ENCODE measurements around the gene NDUFC1. TPM values are rescaled to one million over a fixed set of nuclear protein-coding genes. Genes with fewer than 3 reads are reported as not detected.
"Not testable (repeated sequence)": the region's sequence is repeated elsewhere in the genome, so short reads cannot be mapped to it uniquely, and the experiment has no call there.

Gene NDUFC1
- total and polyA plus RNA-seq, 2 of the 4 experiments (the other 2 are of a cell fraction) = 25.1 to 65.1 TPM

DNA sequence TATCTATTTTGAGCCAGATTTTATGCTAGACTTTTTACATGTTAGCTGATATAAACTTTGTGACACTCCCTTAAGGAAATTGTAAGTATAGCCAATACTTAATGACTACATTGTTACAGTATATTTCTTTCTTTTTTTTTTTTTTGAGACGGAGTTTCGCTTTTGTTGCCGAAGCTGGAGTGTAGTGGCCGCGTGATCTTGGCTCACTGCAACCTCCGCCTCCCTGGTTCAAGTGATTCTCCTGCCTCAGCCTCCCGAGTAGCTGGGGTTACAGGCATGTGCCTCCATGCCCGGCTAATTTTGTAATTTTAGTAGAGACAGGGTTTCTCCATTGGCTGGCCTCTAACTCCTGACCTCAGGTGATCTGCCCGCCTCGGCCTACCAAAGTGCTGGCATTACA lies 11.1 kb upstream of the NDUFC1 start:
- H3K4me2 ChIP-seq (ENCODE audit: low read depth, low read length); H4K91ac ChIP-seq (ENCODE audit: insufficient read depth, low read depth, low read length); H3K9me3 ChIP-seq (ENCODE audit: control insufficient read depth, insufficient read depth, low read length); H3K23ac ChIP-seq (ENCODE audit: low read depth, low read length); H3K4me1 ChIP-seq (ENCODE audit: control insufficient read depth, insufficient read depth, low read length); H2BK20ac ChIP-seq (ENCODE audit: low read depth, low read length); H4K8ac ChIP-seq (ENCODE audit: low read depth in 2 of 2, low read length in 2 of 2); ATAC-seq (ENCODE audit: low read depth); H3K4me3 ChIP-seq (ENCODE audit: insufficient read depth, low read depth, low read length); H2BK120ac ChIP-seq (ENCODE audit: low read depth, low read length); H3K4ac ChIP-seq (ENCODE audit: low read depth, low read length); H2BK5ac ChIP-seq (ENCODE audit: low read depth, low read length, poor library complexity, severe bottlenecking); H3K36me3 ChIP-seq (ENCODE audit: control insufficient read depth, insufficient read depth, low read length); H3K27ac ChIP-seq (ENCODE audit: insufficient read depth, low read length); H3K9ac ChIP-seq (ENCODE audit: low read depth, low read length); H3K14ac ChIP-seq (replicated peaks; ENCODE audit: low read depth, low read length); H3K56ac ChIP-seq (ENCODE audit: extremely low read depth, insufficient read depth, low read length); H2AFZ ChIP-seq (replicated peaks; ENCODE audit: low read length, poor library complexity); H2AK5ac ChIP-seq (ENCODE audit: low read depth, low read length); H2BK15ac ChIP-seq (ENCODE audit: low read depth, low read length); H3K27me3 ChIP-seq (ENCODE audit: control insufficient read depth, insufficient read depth, low read length); H3K9me1 ChIP-seq (ENCODE audit: insufficient read depth, low read length); DNase-seq; CTCF ChIA-PET; in situ Hi-C loops (cut with MboI; ENCODE audit: low sequenced_read_pairs); H3K18ac ChIP-seq (ENCODE audit: low read depth, low read length); intact Hi-C loops (cut with micrococcal nuclease); BruUV-seq (replicated peaks); H2AK9ac ChIP-seq (replicated peaks; ENCODE audit: low read depth, low read length, poor library complexity); H4K5ac ChIP-seq (ENCODE audit: low read depth, low read length); dilution Hi-C loops (cut with HindIII; ENCODE audit: low sequenced_read_pairs, unreplicated experiment); POLR2A ChIA-PET (ENCODE audit: unreplicated experiment): not testable (repeated sequence)
- H3K79me1 ChIP-seq (ENCODE audit: low read depth in 1 of 2, low read length in 2 of 2) = peaks cover 0 to 30% of the 10 kb centered on the region in 2 experiments; a peak in 2 of 4 replicates
- no CpG with 5 or more reads among the region's 10 CpGs for WGBS, 2 experiments (ENCODE audit: extremely low coverage in 2 of 2, insufficient read length in 1 of 2)
- H4K20me1 ChIP-seq (ENCODE audit: insufficient read depth, low read length) = peaks cover 70% of the 10 kb centered on the region

Measured in IMR-90 (cell line).